Peyer's patch (tissue), 4 donors: ENCODE results near the gene RFX1. TPM values are rescaled to one million over a fixed set of nuclear protein-coding genes. Genes with fewer than 3 reads are reported as not detected.
"Not testable (repeated sequence)": the region's sequence is repeated elsewhere in the genome, so short reads cannot be mapped to it uniquely, and the experiment has no call there.

ENCODE experiments used
- DNase-seq, 3 donors: peaks; one replicate each; pipeline ENCODE4 v3.0.0-alpha.2; 2017 to 2019
- H3K27ac ChIP-seq, 4 donors: fragments of 200-600 bp; sonication (generic); one replicate each; pipeline ENCODE4 v1.5.1; 2016 to 2019
- H3K27me3 ChIP-seq, 2 donors: fragments of 200-600 bp; sonication (generic); one replicate each; pipeline ENCODE4 v1.5.1; 2019
- H3K36me3 ChIP-seq, 3 donors: fragments of 200-600 bp; sonication (generic); one replicate each; pipeline ENCODE4 v1.5.1; 2016 to 2019
- H3K4me1 ChIP-seq, 4 donors: fragments of 200-600 bp; sonication (generic); one replicate each; pipeline ENCODE4 v1.5.1; 2016 to 2019
- H3K4me3 ChIP-seq, 4 donors: fragments of 200-600 bp; sonication (generic); 1 replicate in 3 of 4; 2 replicates in 1 of 4; pipeline ENCODE4 v1.5.1; 2016 to 2019; ENCODE audit warnings: mild to moderate bottlenecking in 1 of 4
- H3K9me3 ChIP-seq, 4 donors: fragments of 200-600 bp; sonication (generic); one replicate each; pipeline ENCODE4 v1.5.1; 2016 to 2019; ENCODE audit warnings: mild to moderate bottlenecking in 1 of 4
- CTCF ChIP-seq, 6 experiments: fragments of 450-650 bp in 4 of 6; fragments of 200-600 bp in 2 of 6; sonication (generic) in 1 of 6; IDR thresholded peaks; one replicate each; pipeline ENCODE4 v1.5.1; 2017 to 2019; ENCODE audit warnings: antibody characterized with exemption in 6 of 6, mild to moderate bottlenecking in 3 of 6, moderate library complexity in 1 of 6
- POLR2A ChIP-seq, 2 donors: fragments of 450-650 bp; IDR thresholded peaks; one replicate each; pipeline ENCODE4 v1.5.1; 2017; ENCODE audit warnings: antibody characterized with exemption in 2 of 2, mild to moderate bottlenecking in 2 of 2, moderate library complexity in 2 of 2
- total RNA-seq, 4 donors: library from RNA; depleted of rRNA; stranded (reverse); fragments of >200 nt; gene quantifications; one replicate each; pipeline ENCODE4 v1.1.0, GENCODE V29; 2016

Gene RFX1
- total RNA-seq, 4 donors from 2014 or later = 5.8 to 19.0 (median 9.6) TPM

GRCh38 chr19:14022469-14022868, 16.3 kb upstream of the RFX1 start:
- DNase-seq = no peak

GRCh38 chr19:14021474-14021873, 15.4 kb upstream of the RFX1 start:
- Histone ChIP-seq H3K4me3 (no peak overlapping the region), H3K36me3 (no peaks in the 10 kb centered on the region), H3K27ac (no peak overlapping the region), H3K27me3 (no peaks in the 10 kb centered on the region), H3K9me3 (no peaks in the 10 kb centered on the region), H3K4me1 (peaks cover 0 to 10% (median 7%) of the 10 kb centered on the region in 4 donors)
- DNase-seq = no peak
- no peak for TF ChIP-seq CTCF (IDR thresholded peaks at IDR 0.05)
- no peak for TF ChIP-seq POLR2A (IDR thresholded peaks at IDR 0.05)

More at GRCh38 chr19:14022469-14022868, 16.3 kb upstream of the RFX1 start:
- Histone ChIP-seq H3K4me3 (no peak overlapping the region), H3K36me3 (no peaks in the 10 kb centered on the region), H3K27ac (no peak overlapping the region), H3K27me3 (no peaks in the 10 kb centered on the region), H3K9me3 (no peaks in the 10 kb centered on the region), H3K4me1 (peaks cover 0 to 10% (median 7%) of the 10 kb centered on the region in 4 donors)
- TF ChIP-seq POLR2A (IDR thresholded peaks at IDR 0.05) = no peak

- H3K9me3 ChIP-seq, H3K36me3 ChIP-seq, H3K27ac ChIP-seq, DNase-seq, H3K4me3 ChIP-seq, H3K27me3 ChIP-seq: not testable (repeated sequence)
- peaks cover 0 to 18% (median 9%) of the 10 kb centered on the region in 4 donors for H3K4me1 ChIP-seq
Observed at GRCh38 chr19:14019739-14020138, 13.6 kb upstream of the RFX1 start.

GRCh38 chr19:14019100-14019499, 13.0 kb upstream of the RFX1 start:
- Histone ChIP-seq H3K27me3 (no peaks in the 10 kb centered on the region), H3K36me3 (no peaks in the 10 kb centered on the region), H3K9me3 (no peaks in the 10 kb centered on the region), H3K4me3 (no peak overlapping the region), H3K27ac (peak overlapping the region in 1 of 4 donors; percentile 42), H3K4me1 (peaks cover 0 to 18% (median 9%) of the 10 kb centered on the region in 4 donors)
- DNase-seq = no peak
- no peak for TF ChIP-seq POLR2A (IDR thresholded peaks at IDR 0.05)
- TF ChIP-seq CTCF (IDR thresholded peaks at IDR 0.05) = no peak

GRCh38 chr19:14015524-14016035, 9.5 kb upstream of the RFX1 start:
- TF ChIP-seq CTCF (IDR thresholded peaks at IDR 0.05) = no peak
- no peak for TF ChIP-seq POLR2A (IDR thresholded peaks at IDR 0.05)
- Histone ChIP-seq H3K4me3 (no peak overlapping the region), H3K27ac (peak overlapping the region in 2 of 4 donors; percentile 27 to 53), H3K9me3 (no peaks in the 10 kb centered on the region), H3K4me1 (peaks cover 0 to 10% (median 8%) of the 10 kb centered on the region in 4 donors), H3K27me3 (no peaks in the 10 kb centered on the region), H3K36me3 (no peaks in the 10 kb centered on the region)
- no peak for DNase-seq

- peaks cover 0 to 9% (median 2%) of the 10 kb centered on the region in 4 donors for H3K4me1 ChIP-seq
- TF ChIP-seq CTCF (IDR thresholded peaks at IDR 0.05) (no peak), POLR2A (IDR thresholded peaks at IDR 0.05) (no peak)
- H3K4me3 ChIP-seq = no peak overlapping the region
- H3K9me3 ChIP-seq = no peaks in the 10 kb centered on the region
- H3K27me3 ChIP-seq = no peaks in the 10 kb centered on the region
- no peaks in the 10 kb centered on the region for H3K36me3 ChIP-seq
- DNase-seq = no peak
- no peak overlapping the region for H3K27ac ChIP-seq
Observed at GRCh38 chr19:14012378-14012915, 6.3 kb upstream of the RFX1 start.
